Body of pancreas (tissue), 4 donors: ENCODE results near the gene PSMC1. TPM values are rescaled to one million over a fixed set of nuclear protein-coding genes. Genes with fewer than 3 reads are reported as not detected.

ENCODE experiments used
- ATAC-seq: fragments of 150-250 bp; one replicate; pipeline ENCODE4 v1.9.1; 2016
- DNase-seq, 4 donors: peaks; one replicate each; pipeline ENCODE4 v3.0.0-alpha.2; 2019
- H3K27ac ChIP-seq, 4 donors: fragments of 200-600 bp; sonication (generic); 1 replicate in 3 of 4; 2 replicates in 1 of 4; pipeline versions ENCODE4 v1.5.1 to v1.6.1; 2016 to 2019; ENCODE audit warnings: mild to moderate bottlenecking in 1 of 4, mixed read lengths in 1 of 4, moderate library complexity in 1 of 4
- H3K27me3 ChIP-seq, 2 donors: fragments of 200-600 bp; sonication (generic); one replicate each; pipeline ENCODE4 v1.6.0; 2016; ENCODE audit warnings: mild to moderate bottlenecking in 1 of 2
- H3K36me3 ChIP-seq, 2 donors: fragments of 200-600 bp; sonication (generic); replicated peaks in 1 of 2; 2 replicates each; pipeline ENCODE4 v1.5.1; 2016; ENCODE audit warnings: low read depth in 2 of 2; ENCODE audit not compliant: insufficient read depth in 1 of 2
- H3K4me1 ChIP-seq: fragments of 200-600 bp; sonication (generic); one replicate; pipeline ENCODE4 v1.6.0; 2016
- H3K4me3 ChIP-seq, 2 donors: fragments of 200-600 bp; sonication (generic); 1 replicate in 1 of 2; 2 replicates in 1 of 2; pipeline ENCODE4 v1.5.1; 2016 to 2019
- H3K9me3 ChIP-seq, 3 donors: fragments of 200-600 bp; sonication (generic); 1 replicate in 2 of 3; 2 replicates in 1 of 3; pipeline ENCODE4 v1.5.1; 2016
- CTCF ChIP-seq, 7 experiments: fragments of 450-650 bp in 4 of 7; fragments of 200-600 bp in 3 of 7; sonication (generic) in 3 of 7; IDR thresholded peaks; one replicate each; pipeline ENCODE4 v1.5.1; 2016 to 2019; ENCODE audit warnings: antibody characterized with exemption in 7 of 7
- POLR2A ChIP-seq, 3 donors: fragments of 450-650 bp; IDR thresholded peaks; one replicate each; pipeline ENCODE4 v1.6.1; 2016; ENCODE audit warnings: antibody characterized with exemption in 3 of 3, mild to moderate bottlenecking in 2 of 3
- WGBS, 2 donors: methylation state at CpG; one replicate each; pipeline ENCODE4 v1.1.5; 2017; 5-methylcytosine and 5-hydroxymethylcytosine counted together
- intact Hi-C: fragments of 100-400 bp; cut with DNase I; formaldehyde crosslinking; loops from one replicate; pipeline ENCODE4 v1.15.1; 2023
- total RNA-seq, 2 donors: library from RNA; depleted of rRNA; stranded (reverse); fragments of >200 nt; gene quantifications; one replicate each; pipeline ENCODE4 v1.1.0, GENCODE V29; 2016

PSMC1 gene
- total RNA-seq, 2 donors from 2014 or later, result 25.7 to 49.0 TPM

GRCh38 chr14:90319634-90320541 lies 63.5 kb downstream of the PSMC1 start:
- Histone ChIP-seq H3K9me3 (no peaks in the 10 kb centered on the region), H3K27me3 (no peaks in the 10 kb centered on the region), H3K36me3 (no peaks in the 10 kb centered on the region), H3K27ac (no peak overlapping the region), H3K4me1 (peaks cover 11% of the 10 kb centered on the region), H3K4me3 (no peak overlapping the region)
- TF ChIP-seq POLR2A (IDR thresholded peaks at IDR 0.05) (no peak), CTCF (IDR thresholded peaks at IDR 0.05) (no peak)
- 93 to 98% methylated on average over 6 of the region's 6 CpGs for WGBS, 2 donors
- no peak for DNase-seq
- intact Hi-C loops, result no loop called here
- no peak for ATAC-seq

- Histone ChIP-seq H3K36me3 (no peaks in the 10 kb centered on the region), H3K4me3 (no peak overlapping the region), H3K9me3 (no peaks in the 10 kb centered on the region), H3K4me1 (peaks cover 11% of the 10 kb centered on the region), H3K27ac (no peak overlapping the region), H3K27me3 (no peaks in the 10 kb centered on the region)
- WGBS, 2 donors, result 93 to 94% methylated on average over 4 of the region's 4 CpGs
- DNase-seq (no peak), ATAC-seq (no peak)
- TF ChIP-seq POLR2A (IDR thresholded peaks at IDR 0.05) (no peak), CTCF (IDR thresholded peaks at IDR 0.05) (no peak)
- intact Hi-C loops, result no loop called here
Measured at GRCh38 chr14:90321891-90322290, 65.5 kb downstream of the PSMC1 start.

Other genes with a start within 250 kb of the PSMC1 start
- under 1 TPM in 1 of 2 donors, not detected in 1; 0.26 TPM for gene KCNK13, start 194.6 kb upstream of the PSMC1 start, total RNA-seq
- gene NRDE2, start 75.4 kb downstream of the PSMC1 start, total RNA-seq, result 10 to 100 TPM; 11.7 to 65.6 TPM
- gene CALM1, start 140.5 kb downstream of the PSMC1 start, total RNA-seq, result 100 to 1,000 TPM; 137 to 199 TPM